ENCODE measurements around the gene IL20RA. TPM values are rescaled to one million over a fixed set of nuclear protein-coding genes. Genes with fewer than 3 reads are reported as not detected.

Gene IL20RA
- total and polyA plus RNA-seq, 2 donors (not counting 3 experiments of a cell fraction or from before 2014, with no cell fraction given), result not detected

GRCh38 chr6:137017081-137017480 is 27.7 kb downstream of the IL20RA start:
- Histone ChIP-seq H3K9me3 (replicated peaks; ENCODE audit: control insufficient read depth, insufficient read depth, low read length) (no peaks in the 10 kb centered on the region), H3K4me1 (ENCODE audit: control insufficient read depth, extremely low read depth, insufficient read depth, low read length) (no peaks in the 10 kb centered on the region), H2AFZ (ENCODE audit: low read depth, low read length) (no peak overlapping the region), H3K9ac (replicated peaks; ENCODE audit: extremely low read depth, insufficient read depth, low read length) (no peak overlapping the region), H3K36me3 (ENCODE audit: control insufficient read depth in 2 of 2, extremely low read depth in 1 of 2, insufficient read depth in 2 of 2, low read length in 2 of 2) (no peaks in the 10 kb centered on the region), H3K9me1 (replicated peaks; ENCODE audit: control insufficient read depth, extremely low read depth, insufficient read depth, low read length) (no peaks in the 10 kb centered on the region), H3K27ac (ENCODE audit: insufficient read depth, low read depth, low read length) (no peak overlapping the region), H3K4me2 (ENCODE audit: insufficient read depth, low read length) (no peak overlapping the region), H3K4me3 (replicated peaks in 1 of 3; ENCODE audit: insufficient read depth in 1 of 3, low read depth in 1 of 3, low read length in 3 of 3) (no peak overlapping the region), H4K20me1 (replicated peaks; ENCODE audit: control insufficient read depth, extremely low read depth, insufficient read depth, low read length) (no peaks in the 10 kb centered on the region), H3K79me2 (ENCODE audit: control insufficient read depth, insufficient read depth, low read length) (no peaks in the 10 kb centered on the region), H3K27me3 (ENCODE audit: control insufficient read depth in 2 of 2, insufficient read depth in 2 of 2, low read length in 2 of 2) (peaks cover 5 to 19% of the 10 kb centered on the region in 2 experiments)
- no peak for TF ChIP-seq FOS (IDR thresholded peaks at IDR 0.05; ENCODE audit: borderline replicate concordance, insufficient read depth, low read length)
- TF ChIP-seq MAX (IDR thresholded peaks at IDR 0.05; ENCODE audit: insufficient read depth, insufficient read length), result no peak
- DNase-seq (ENCODE audit: low read depth, low spot score) (no peak), FAIRE-seq (no peak)
- POLR2A ChIA-PET, result no interaction called here
- CTCF ChIA-PET, result no interaction called here
- intact Hi-C loops (cut with micrococcal nuclease) (no loop called here), dilution Hi-C loops (cut with MboI; ENCODE audit: extremely low pct_ligation_motif_present, low sequenced_read_pairs) (no loop called here)
- no TSS peak for BruUV-seq (replicated peaks)

- no peaks in the 10 kb centered on the region for H4K20me1 ChIP-seq (replicated peaks; ENCODE audit: control insufficient read depth, extremely low read depth, insufficient read depth, low read length)
- H3K4me3 ChIP-seq (replicated peaks in 1 of 3; ENCODE audit: insufficient read depth in 1 of 3, low read depth in 1 of 3, low read length in 3 of 3), result no peak overlapping the region
- H3K9ac ChIP-seq (replicated peaks; ENCODE audit: extremely low read depth, insufficient read depth, low read length), result no peak overlapping the region
- ChIA-PET POLR2A (no interaction called here), CTCF (no interaction called here)
- no peaks in the 10 kb centered on the region for H3K9me3 ChIP-seq (replicated peaks; ENCODE audit: control insufficient read depth, insufficient read depth, low read length)
- dilution Hi-C loops (cut with MboI; ENCODE audit: extremely low pct_ligation_motif_present, low sequenced_read_pairs) (no loop called here), intact Hi-C loops (cut with micrococcal nuclease) (no loop called here)
- H3K36me3 ChIP-seq (ENCODE audit: control insufficient read depth in 2 of 2, extremely low read depth in 1 of 2, insufficient read depth in 2 of 2, low read length in 2 of 2), result no peaks in the 10 kb centered on the region
- no peak overlapping the region for H3K4me2 ChIP-seq (ENCODE audit: insufficient read depth, low read length)
- no peak overlapping the region for H2AFZ ChIP-seq (ENCODE audit: low read depth, low read length)
- H3K79me2 ChIP-seq (ENCODE audit: control insufficient read depth, insufficient read depth, low read length), result no peaks in the 10 kb centered on the region
- DNase-seq (ENCODE audit: low read depth, low spot score) (no peak), FAIRE-seq (no peak)
- no peaks in the 10 kb centered on the region for H3K9me1 ChIP-seq (replicated peaks; ENCODE audit: control insufficient read depth, extremely low read depth, insufficient read depth, low read length)
- no peak for TF ChIP-seq EZH2 (IDR thresholded peaks at IDR 0.05; ENCODE audit: borderline replicate concordance, low read depth, low read length, severe bottlenecking)
- BruUV-seq (replicated peaks), result no TSS peak
- H3K4me1 ChIP-seq (ENCODE audit: control insufficient read depth, extremely low read depth, insufficient read depth, low read length), result no peaks in the 10 kb centered on the region
- no peak overlapping the region for H3K27ac ChIP-seq (ENCODE audit: insufficient read depth, low read depth, low read length)
- peaks cover 5 to 19% of the 10 kb centered on the region in 2 experiments for H3K27me3 ChIP-seq (ENCODE audit: control insufficient read depth in 2 of 2, insufficient read depth in 2 of 2, low read length in 2 of 2)
Observed at GRCh38 chr6:137016356-137016755, 28.4 kb downstream of the IL20RA start.

Measured in endothelial cell of umbilical vein (primary cell).